Measurements from ENCODE around the gene EIF2A.

- TF ChIP-seq EZH2 (conservative IDR thresholded peaks at IDR 0.05; ENCODE audit: low read depth, low read length) (no peak), USF2 (IDR thresholded peaks at IDR 0.05; ENCODE audit: low read depth, low read length) (no peak), USF2 (CRISPR knock-in tag; IDR thresholded peaks at IDR 0.05; ENCODE audit: borderline replicate concordance) (no peak), ARNTL (CRISPR knock-in tag; IDR thresholded peaks at IDR 0.05) (peak; percentile 42; the same call in 1 of the 2 replicates), MYC (CRISPR knock-in tag; IDR thresholded peaks at IDR 0.05; ENCODE audit: borderline replicate concordance) (peak; percentile 74; the same call in 1 of the 2 replicates), ATF2 (CRISPR knock-in tag; IDR thresholded peaks at IDR 0.05) (peak; percentile 66; the same call in 1 of the 2 replicates), SNRNP70 (IDR thresholded peaks at IDR 0.05; ENCODE audit: low read depth, low read length) (no peak)
These were observed 56.8 kb downstream of the EIF2A start, which contains the start of gene SELENOT for GRCh38 chr3:150603153-150603979.
